Type B pancreatic cell (in vitro differentiated cells): ENCODE measurements around the gene TGIF1. TPM values are rescaled to one million over a fixed set of nuclear protein-coding genes. Genes with fewer than 3 reads are reported as not detected.

Experiments used
- DNase-seq: peaks from one replicate; pipeline ENCODE4 v3.0.0; 2021; ENCODE audit warnings: mixed read lengths; ENCODE audit not compliant: unreplicated experiment; ENCODE audit errors: extremely low spot score
- H3K27ac Mint-ChIP-seq: 2 replicates; pipeline ENCODE4 v1.8.0; 2021; ENCODE audit warnings: mild to moderate bottlenecking, mixed read lengths
- H3K27me3 Mint-ChIP-seq: 2 replicates; pipeline ENCODE4 v1.8.0; 2021; ENCODE audit warnings: mixed read lengths
- H3K36me3 Mint-ChIP-seq: 2 replicates; pipeline ENCODE4 v1.8.0; 2021; ENCODE audit warnings: mixed read lengths
- H3K4me1 Mint-ChIP-seq: one replicate; pipeline ENCODE4 v1.8.0; 2021; ENCODE audit warnings: mixed read lengths; ENCODE audit not compliant: unreplicated experiment
- H3K4me3 Mint-ChIP-seq: 2 replicates; pipeline ENCODE4 v1.8.0; 2021; ENCODE audit warnings: mild to moderate bottlenecking, mixed read lengths
- H3K9me3 Mint-ChIP-seq: 2 replicates; pipeline ENCODE4 v1.8.0; 2021; ENCODE audit warnings: mixed read lengths
- total RNA-seq: library from RNA; stranded (reverse); gene quantifications from 2 replicates; pipeline ENCODE4 v1.2.1, GENCODE V29; 2021; ENCODE audit warnings: low replicate concordance
- TF ChIP-seq, protein P1 (sequence below): fragments of 200-600 bp; sonication (generic); conservative IDR thresholded peaks from 2 replicates; pipeline ENCODE4 v1.5.0; 2021; ENCODE audit warnings: antibody characterized with exemption, mild to moderate bottlenecking

The TGIF1 gene
- total RNA-seq, 1 donor from 2014 or later = 80.7 TPM

DNA sequence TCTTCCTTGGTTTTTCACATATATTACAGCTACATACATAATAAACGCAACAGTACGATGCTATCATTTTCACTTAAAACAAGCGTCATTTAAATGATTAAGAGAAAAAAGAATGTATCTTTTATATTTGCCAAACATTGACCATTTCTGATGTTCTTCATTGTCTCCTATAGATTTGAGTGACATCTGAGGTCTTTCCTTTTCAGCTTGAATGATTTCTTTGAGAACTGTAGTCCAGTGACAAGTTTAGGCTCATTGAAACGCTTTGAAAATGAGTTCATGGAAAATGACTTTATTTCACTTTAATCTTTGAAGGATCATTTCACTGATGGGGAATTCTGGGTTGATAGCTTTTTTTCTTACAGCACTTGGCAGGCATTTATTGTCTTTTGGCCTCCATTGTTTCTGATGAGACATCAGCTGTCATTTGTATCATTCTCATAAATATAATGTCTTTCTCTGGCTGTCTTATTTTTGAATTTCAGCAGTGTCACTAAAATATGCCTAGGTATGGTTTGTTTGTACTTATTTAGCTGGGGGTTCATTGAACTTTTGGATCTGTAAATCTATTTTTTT lies 10.9 kb downstream of the TGIF1 start:
- Mint-ChIP-seq H3K4me3 (no peak overlapping the region), H3K4me1 (peaks cover 41% of the 10 kb centered on the region), H3K27ac (no peak overlapping the region), H3K9me3 (peaks cover 3% of the 10 kb centered on the region), H3K36me3 (peaks cover 60% of the 10 kb centered on the region), H3K27me3 (no peaks in the 10 kb centered on the region)
- TF ChIP-seq, protein P1, sequence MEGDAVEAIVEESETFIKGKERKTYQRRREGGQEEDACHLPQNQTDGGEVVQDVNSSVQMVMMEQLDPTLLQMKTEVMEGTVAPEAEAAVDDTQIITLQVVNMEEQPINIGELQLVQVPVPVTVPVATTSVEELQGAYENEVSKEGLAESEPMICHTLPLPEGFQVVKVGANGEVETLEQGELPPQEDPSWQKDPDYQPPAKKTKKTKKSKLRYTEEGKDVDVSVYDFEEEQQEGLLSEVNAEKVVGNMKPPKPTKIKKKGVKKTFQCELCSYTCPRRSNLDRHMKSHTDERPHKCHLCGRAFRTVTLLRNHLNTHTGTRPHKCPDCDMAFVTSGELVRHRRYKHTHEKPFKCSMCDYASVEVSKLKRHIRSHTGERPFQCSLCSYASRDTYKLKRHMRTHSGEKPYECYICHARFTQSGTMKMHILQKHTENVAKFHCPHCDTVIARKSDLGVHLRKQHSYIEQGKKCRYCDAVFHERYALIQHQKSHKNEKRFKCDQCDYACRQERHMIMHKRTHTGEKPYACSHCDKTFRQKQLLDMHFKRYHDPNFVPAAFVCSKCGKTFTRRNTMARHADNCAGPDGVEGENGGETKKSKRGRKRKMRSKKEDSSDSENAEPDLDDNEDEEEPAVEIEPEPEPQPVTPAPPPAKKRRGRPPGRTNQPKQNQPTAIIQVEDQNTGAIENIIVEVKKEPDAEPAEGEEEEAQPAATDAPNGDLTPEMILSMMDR = no peak
- no peak for DNase-seq

DNA sequence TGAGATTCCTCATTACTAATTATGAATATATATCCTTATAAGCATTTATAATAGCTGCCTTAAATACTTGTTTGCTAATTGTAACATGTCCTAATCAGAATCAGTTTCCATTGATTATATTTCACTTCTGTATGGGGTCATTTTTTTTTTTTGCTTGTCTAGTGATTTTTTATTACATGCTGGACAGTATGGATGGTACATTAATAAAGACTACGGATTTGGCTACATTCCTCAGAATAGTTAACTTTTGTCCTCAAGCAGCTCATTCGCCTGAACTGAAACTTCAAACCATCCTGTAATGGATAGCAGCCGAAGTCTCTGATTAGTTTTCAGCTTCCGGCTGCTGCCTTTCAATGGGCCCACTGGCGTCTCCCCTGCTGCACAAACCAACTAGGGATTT lies 11.7 kb downstream of the TGIF1 start:
- Mint-ChIP-seq H3K4me1 (peaks cover 42% of the 10 kb centered on the region), H3K27me3 (no peaks in the 10 kb centered on the region), H3K27ac (peak overlapping the region; percentile 32), H3K9me3 (peaks cover 3% of the 10 kb centered on the region), H3K36me3 (peaks cover 54% of the 10 kb centered on the region), H3K4me3 (no peak overlapping the region)
- DNase-seq = no peak
- TF ChIP-seq, protein P1 = no peak

DNA sequence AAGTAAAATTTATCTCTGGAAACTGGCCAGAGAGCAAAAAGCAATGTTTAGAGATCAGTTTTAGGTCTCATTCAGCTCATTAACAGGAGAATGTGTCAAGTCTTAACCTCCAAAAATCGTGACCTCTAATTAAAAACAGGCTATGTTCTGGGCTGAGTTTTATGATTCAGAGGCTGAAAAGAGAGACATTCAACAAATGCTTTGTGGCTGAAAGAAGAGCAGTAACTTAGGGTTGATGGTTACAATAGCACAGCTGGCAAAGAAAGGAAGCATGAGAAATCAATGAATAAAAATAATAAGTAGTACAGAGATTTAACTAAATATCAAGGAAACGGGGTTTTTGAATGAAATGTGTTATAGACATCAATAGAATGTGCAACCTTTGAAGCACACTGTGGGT lies 13.1 kb downstream of the TGIF1 start:
- H3K4me3 Mint-ChIP-seq = no peak overlapping the region
- peaks cover 36% of the 10 kb centered on the region for H3K4me1 Mint-ChIP-seq
- H3K9me3 Mint-ChIP-seq = peaks cover 3% of the 10 kb centered on the region
- DNase-seq = no peak
- H3K27me3 Mint-ChIP-seq = no peaks in the 10 kb centered on the region
- TF ChIP-seq, protein P1 = no peak
- no peak overlapping the region for H3K27ac Mint-ChIP-seq
- H3K36me3 Mint-ChIP-seq = peaks cover 40% of the 10 kb centered on the region

DNA sequence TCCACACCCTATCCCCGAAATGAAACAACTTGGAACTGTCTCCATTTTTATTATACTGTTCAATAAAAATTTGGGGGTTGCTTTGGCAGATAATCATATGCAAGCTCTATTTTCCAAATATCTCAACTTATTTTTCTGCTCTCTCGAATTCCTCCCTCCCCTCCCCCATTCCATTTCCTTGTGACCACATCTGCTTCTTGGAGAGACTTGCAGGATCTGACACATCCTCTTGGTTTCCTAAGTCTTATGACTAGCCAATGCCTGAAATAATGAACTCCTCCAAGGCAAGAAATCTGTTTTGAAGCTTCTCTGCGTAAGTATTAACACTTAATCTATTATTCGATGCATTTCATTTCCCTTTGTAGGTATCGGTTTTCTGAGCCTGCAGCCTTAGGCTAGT lies 16.1 kb downstream of the TGIF1 start:
- DNase-seq = no peak
- peaks cover 34% of the 10 kb centered on the region for H3K4me1 Mint-ChIP-seq
- H3K4me3 Mint-ChIP-seq = peak overlapping the region; percentile 4
- no peaks in the 10 kb centered on the region for H3K9me3 Mint-ChIP-seq
- H3K27ac Mint-ChIP-seq = peak overlapping the region; percentile 37
- no peaks in the 10 kb centered on the region for H3K27me3 Mint-ChIP-seq
- TF ChIP-seq, protein P1 = no peak
- H3K36me3 Mint-ChIP-seq = peaks cover 16% of the 10 kb centered on the region

DNA sequence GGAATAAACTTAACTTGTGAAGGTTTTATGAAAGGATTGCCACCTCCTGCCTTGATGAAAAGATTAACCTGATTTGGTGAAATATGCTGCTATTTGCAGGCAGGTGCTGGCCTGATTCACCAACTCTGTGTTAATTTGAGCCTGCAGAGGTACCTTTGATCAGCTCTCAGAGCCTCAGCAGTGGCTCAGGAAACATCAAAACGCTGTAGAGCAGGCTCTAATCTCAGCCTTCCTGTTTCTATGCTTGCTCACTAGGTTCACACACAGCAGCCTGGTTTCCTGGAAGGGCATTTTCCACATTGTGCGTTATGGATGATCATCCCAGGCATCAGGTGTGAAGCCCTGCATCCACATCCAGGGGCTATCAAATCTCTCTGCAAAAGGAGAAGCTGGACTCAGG lies 16.9 kb downstream of the TGIF1 start:
- H3K36me3 Mint-ChIP-seq = peaks cover 8% of the 10 kb centered on the region
- H3K9me3 Mint-ChIP-seq = no peaks in the 10 kb centered on the region
- peaks cover 32% of the 10 kb centered on the region for H3K4me1 Mint-ChIP-seq
- H3K27me3 Mint-ChIP-seq = no peaks in the 10 kb centered on the region
- H3K27ac Mint-ChIP-seq = peak overlapping the region; percentile 37
- no peak for DNase-seq
- TF ChIP-seq, protein P1 = no peak
- no peak overlapping the region for H3K4me3 Mint-ChIP-seq
